Erythroblast (primary cell): Measurements from ENCODE around the gene PRG3.

Experiments
- GATA1 ChIP-seq: IDR thresholded peaks from 2 replicates; pipeline ENCODE4 v1.6.1; 2011; ENCODE audit warnings: low read depth, mild to moderate bottlenecking, control low read depth, low read length, moderate library complexity
- POLR2A ChIP-seq: IDR thresholded peaks from 2 replicates; pipeline ENCODE4 v1.6.1; 2011; ENCODE audit warnings: mild to moderate bottlenecking, low read length

GRCh38 chr11:57392763-57393105, 11.8 kb upstream of the PRG3 start:
- no peak for TF ChIP-seq POLR2A
- no peak for TF ChIP-seq GATA1
